ENCODE measurements around the gene CNTN5.
"Not testable (repeated sequence)": the region's sequence is repeated elsewhere in the genome, so short reads cannot be mapped to it uniquely, and the experiment has no call there.

Gene CNTN5

GRCh38 chr11:100229086-100229485 is 1208.3 kb downstream of the CNTN5 start:
- no peak for TF ChIP-seq ZNF274 (IDR thresholded peaks at IDR 0.05; ENCODE audit: low read depth, low read length)
- H3K4me3 ChIP-seq (ENCODE audit: low read length), result no peak overlapping the region

GRCh38 chr11:100232006-100232405 is 1211.3 kb downstream of the CNTN5 start:
- no peak overlapping the region for H3K4me3 ChIP-seq (ENCODE audit: low read length)
- no peak for TF ChIP-seq ZNF274 (IDR thresholded peaks at IDR 0.05; ENCODE audit: low read depth, low read length)

GRCh38 chr11:100235085-100235484 is 1214.3 kb downstream of the CNTN5 start:
- no peak overlapping the region for H3K4me3 ChIP-seq (ENCODE audit: low read length)
- TF ChIP-seq ZNF274 (IDR thresholded peaks at IDR 0.05; ENCODE audit: low read depth, low read length), result no peak

GRCh38 chr11:100240025-100240539 is 1219.3 kb downstream of the CNTN5 start:
- TF ChIP-seq ZNF274 (IDR thresholded peaks at IDR 0.05; ENCODE audit: low read depth, low read length), result no peak

GRCh38 chr11:100247704-100248103 is 1227.0 kb downstream of the CNTN5 start:
- no peak overlapping the region for H3K4me3 ChIP-seq (ENCODE audit: low read length)
- no peak for TF ChIP-seq ZNF274 (IDR thresholded peaks at IDR 0.05; ENCODE audit: low read depth, low read length)

More at GRCh38 chr11:100240025-100240539, 1219.3 kb downstream of the CNTN5 start:
- H3K4me3 ChIP-seq (ENCODE audit: low read length), result no peak overlapping the region

- H3K4me3 ChIP-seq (ENCODE audit: low read length), result not testable (repeated sequence)
Measured at GRCh38 chr11:100257238-100257803, 1236.6 kb downstream of the CNTN5 start.

- no peak for TF ChIP-seq ZNF274 (IDR thresholded peaks at IDR 0.05; ENCODE audit: low read depth, low read length)
- no peak overlapping the region for H3K4me3 ChIP-seq (ENCODE audit: low read length)
Measured at GRCh38 chr11:100269516-100269915, 1248.8 kb downstream of the CNTN5 start.

GRCh38 chr11:100273066-100273815 is 1252.5 kb downstream of the CNTN5 start:
- no peak for TF ChIP-seq ZNF274 (IDR thresholded peaks at IDR 0.05; ENCODE audit: low read depth, low read length)
- H3K4me3 ChIP-seq (ENCODE audit: low read length), result no peak overlapping the region

- not testable (repeated sequence) for H3K4me3 ChIP-seq (ENCODE audit: low read length)
Measured at GRCh38 chr11:100274466-100274865, 1253.7 kb downstream of the CNTN5 start.

GRCh38 chr11:100294748-100295147 is 1274.0 kb downstream of the CNTN5 start:
- no peak overlapping the region for H3K4me3 ChIP-seq (ENCODE audit: low read length)
- no peak for TF ChIP-seq ZNF274 (IDR thresholded peaks at IDR 0.05; ENCODE audit: low read depth, low read length)

GRCh38 chr11:100296051-100296679 is 1275.4 kb downstream of the CNTN5 start:
- TF ChIP-seq ZNF274 (IDR thresholded peaks at IDR 0.05; ENCODE audit: low read depth, low read length), result no peak
- H3K4me3 ChIP-seq (ENCODE audit: low read length), result no peak overlapping the region

- no peak overlapping the region for H3K4me3 ChIP-seq (ENCODE audit: low read length)
- TF ChIP-seq ZNF274 (IDR thresholded peaks at IDR 0.05; ENCODE audit: low read depth, low read length), result no peak
Measured at GRCh38 chr11:100297516-100297915, 1276.8 kb downstream of the CNTN5 start.

- no peak for TF ChIP-seq ZNF274 (IDR thresholded peaks at IDR 0.05; ENCODE audit: low read depth, low read length)
- H3K4me3 ChIP-seq (ENCODE audit: low read length), result no peak overlapping the region
Measured at GRCh38 chr11:100302824-100303223, 1282.1 kb downstream of the CNTN5 start.

- no peak for TF ChIP-seq ZNF274 (IDR thresholded peaks at IDR 0.05; ENCODE audit: low read depth, low read length)
- no peak overlapping the region for H3K4me3 ChIP-seq (ENCODE audit: low read length)
Measured at GRCh38 chr11:100303897-100304296, 1283.1 kb downstream of the CNTN5 start.

- no peak for TF ChIP-seq ZNF274 (IDR thresholded peaks at IDR 0.05; ENCODE audit: low read depth, low read length)
- H3K4me3 ChIP-seq (ENCODE audit: low read length), result no peak overlapping the region
Measured at GRCh38 chr11:100308202-100308601, 1287.5 kb downstream of the CNTN5 start.
